HCT116 (cell line): ENCODE measurements around the gene SAPCD2. TPM values are rescaled to one million over a fixed set of nuclear protein-coding genes. Genes with fewer than 3 reads are reported as not detected.

Source experiments
- ATAC-seq: fragments of 200-7000 bp; cut with Tn5 transposase; 2 replicates; pipeline ENCODE4 v1.9.1; 2020; ENCODE audit warnings: mild to moderate bottlenecking, moderate library complexity
- BruUV-seq: library from RNA; stranded (reverse); fragments of 400-500 nt; replicated peaks from 2 replicates; lab custom pipeline; 2021; lab: Mats Ljungman, UMichigan
- CTCF ChIA-PET: fragments of 300-600 bp; sonication (Branson Sonifier 250); formaldehyde crosslinking; loops from one replicate; lab custom pipeline; 2021; ENCODE audit warnings: antibody characterized with exemption; lab: Charles Lee
- POLR2A ChIA-PET: fragments of 300-600, 350-600 bp; sonication (Branson Sonifier 250); formaldehyde crosslinking; loops from one replicate; lab custom pipeline; 2021; ENCODE audit warnings: antibody characterized with exemption; lab: Charles Lee
- RAD21 ChIA-PET, 2 experiments: fragments of 300-600 bp; sonication (Branson Sonifier 250); formaldehyde crosslinking; loops; one replicate each; lab custom pipeline; 2023; ENCODE audit warnings: low total read pairs in 2 of 2; ENCODE audit not compliant: uncharacterized antibody in 2 of 2, unreplicated experiment in 2 of 2, low non-redundant PET in 1 of 2; lab: Charles Lee
- DNase-seq: peaks from one replicate; pipeline ENCODE4 v3.0.0-alpha.2; 2010; ENCODE audit warnings: low read depth, low spot score
- H2AFZ ChIP-seq: fragments of 200-600 bp; shearing (Covaris generic), sonication (generic); 2 replicates; pipeline ENCODE4 v1.6.1; 2017; ENCODE audit warnings: low read depth, mixed run types, mixed read lengths, antibody characterized with exemption, low read length; ENCODE audit not compliant: poor library complexity, severe bottlenecking
- H3K27ac ChIP-seq: 2 replicates; pipeline ENCODE4 v1.5.1; 2012; ENCODE audit warnings: low read depth, low read length
- H3K27me3 ChIP-seq: fragments of 200-600 bp; sonication (generic); 2 replicates; pipeline ENCODE4 v1.6.1; 2016; ENCODE audit warnings: mixed run types, low read length, mixed read lengths; ENCODE audit not compliant: insufficient read depth
- H3K36me3 ChIP-seq, 2 experiments: fragments of 200-500 bp in 1 of 2; fragments of 200-600 bp in 1 of 2; sonication (Bioruptor generic) in 1 of 2; sonication (generic) in 1 of 2; 2 replicates each; pipeline versions ENCODE4 v1.5.1 to v1.6.1; 2014 to 2016; ENCODE audit warnings: low read length in 2 of 2, inconsistent platforms in 1 of 2, mixed read lengths in 1 of 2, mixed run types in 1 of 2; ENCODE audit not compliant: insufficient read depth in 2 of 2, control insufficient read depth in 1 of 2
- H3K4me1 ChIP-seq, 2 experiments: fragments of 200-600 bp in 1 of 2; sonication (generic) in 1 of 2; 2 replicates each; pipeline versions ENCODE4 v1.5.1 to v1.6.1; 2012 to 2017; ENCODE audit warnings: low read length in 2 of 2, inconsistent platforms in 1 of 2, mild to moderate bottlenecking in 1 of 2, mixed read lengths in 1 of 2, mixed run types in 1 of 2, moderate library complexity in 1 of 2; ENCODE audit not compliant: insufficient read depth in 2 of 2, control insufficient read depth in 1 of 2
- H3K4me2 ChIP-seq: fragments of 200-600 bp; sonication (generic); 2 replicates; pipeline ENCODE4 v1.6.1; 2017; ENCODE audit warnings: mixed run types, low read length, mixed read lengths
- H3K4me3 ChIP-seq, 2 experiments: fragments of 200-600 bp in 1 of 2; sonication (generic) in 1 of 2; replicated peaks in 1 of 2; 2 replicates each; pipeline ENCODE4 v1.5.1; 2011 to 2016; ENCODE audit warnings: low read length in 2 of 2, control low read depth in 1 of 2, low read depth in 1 of 2, mild to moderate bottlenecking in 1 of 2, mixed read lengths in 1 of 2, mixed run types in 1 of 2
- H3K79me2 ChIP-seq: fragments of 200-600 bp; sonication (generic); 2 replicates; pipeline ENCODE4 v1.6.1; 2017; ENCODE audit warnings: mild to moderate bottlenecking, mixed run types, low read length, moderate library complexity, mixed read lengths; ENCODE audit not compliant: insufficient read depth
- H3K9ac ChIP-seq: fragments of 200-600 bp; sonication (generic); 2 replicates; pipeline ENCODE4 v1.6.1; 2016; ENCODE audit warnings: low read length, mixed read lengths
- H3K9me2 ChIP-seq: fragments of 200-600 bp; sonication (generic), shearing (Covaris generic); 2 replicates; pipeline ENCODE4 v1.6.1; 2017; ENCODE audit warnings: mixed run types, mild to moderate bottlenecking, moderate library complexity; ENCODE audit not compliant: insufficient read depth
- H3K9me3 ChIP-seq, 2 experiments: fragments of 200-500 bp in 1 of 2; fragments of 200-600 bp in 1 of 2; sonication (Bioruptor generic) in 1 of 2; sonication (generic) in 1 of 2; 2 replicates each; pipeline ENCODE4 v1.6.1; 2014 to 2017; ENCODE audit warnings: low read length in 2 of 2, mixed read lengths in 2 of 2, inconsistent platforms in 1 of 2, low read depth in 1 of 2, mild to moderate bottlenecking in 1 of 2, mixed run types in 1 of 2, moderate library complexity in 1 of 2; ENCODE audit not compliant: control insufficient read depth in 1 of 2, insufficient read depth in 1 of 2
- H4K20me1 ChIP-seq: fragments of 200-600 bp; sonication (generic), shearing (Covaris generic); 2 replicates; pipeline ENCODE4 v1.6.1; 2017; ENCODE audit warnings: mixed run types, mild to moderate bottlenecking, moderate library complexity; ENCODE audit not compliant: insufficient read depth
- CEBPB ChIP-seq: IDR thresholded peaks from 2 replicates; pipeline ENCODE4 v1.6.1; 2012; ENCODE audit warnings: low read depth
- FOSL1 ChIP-seq: IDR thresholded peaks from 2 replicates; pipeline ENCODE4 v1.6.1; 2012; ENCODE audit warnings: low read depth
- JUND ChIP-seq: IDR thresholded peaks from 2 replicates; pipeline ENCODE4 v1.6.1; 2012
- SRF ChIP-seq: IDR thresholded peaks from 2 replicates; pipeline ENCODE4 v1.6.1; 2012; ENCODE audit warnings: low read depth
- TCF7L2 ChIP-seq: IDR thresholded peaks from 2 replicates; pipeline ENCODE4 v1.7.0; 2011; ENCODE audit warnings: borderline replicate concordance, inconsistent platforms; ENCODE audit not compliant: insufficient read depth, insufficient read length; ENCODE audit errors: extremely low read depth
- YY1 ChIP-seq: IDR thresholded peaks from 2 replicates; pipeline ENCODE4 v1.6.1; 2011; ENCODE audit warnings: low read length, low read depth, moderate library complexity, mild to moderate bottlenecking; ENCODE audit not compliant: insufficient replicate concordance; ENCODE audit errors: extremely low read depth
- ZBTB33 ChIP-seq: IDR thresholded peaks from 2 replicates; pipeline ENCODE4 v1.6.1; 2011; ENCODE audit warnings: mild to moderate bottlenecking, low read length, moderate library complexity; ENCODE audit not compliant: insufficient replicate concordance; ENCODE audit errors: extremely low read depth
- intact Hi-C: fragments of 100-400 bp; cut with micrococcal nuclease; formaldehyde crosslinking; loops from 2 replicates; pipeline ENCODE4 v1.10.0; 2022
- total RNA-seq: library from RNA; stranded (reverse); gene quantifications from one replicate; pipeline ENCODE4 v1.2.1, GENCODE V29; 2021; ENCODE audit not compliant: unreplicated experiment

SAPCD2 gene
- total RNA-seq, 1 experiment from 2014 or later: 71.7 TPM

- Histone ChIP-seq H3K79me2 (peaks cover 13% of the 10 kb centered on the region; the same call in 1 of the 2 replicates), H3K4me1 (peaks cover 34 to 63% of the 10 kb centered on the region in 2 experiments), H2AFZ (no peak overlapping the region), H4K20me1 (no peaks in the 10 kb centered on the region), H3K27ac (peak overlapping the region; percentile 98), H3K4me2 (peak overlapping the region; percentile 98), H3K9me2 (no peaks in the 10 kb centered on the region), H3K9ac (peak overlapping the region; percentile 50; the same call in 1 of the 2 replicates), H3K4me3 (no peak overlapping the region), H3K9me3 (no peaks in the 10 kb centered on the region), H3K36me3 (peaks cover 0 to 8% of the 10 kb centered on the region in 2 experiments; a peak in 1 of 4 replicates), H3K27me3 (no peaks in the 10 kb centered on the region)
- ATAC-seq (no peak), DNase-seq (no peak)
- BruUV-seq: no TSS peak
- POLR2A ChIA-PET: interaction anchor here (0.9 to 4.8 kb wide), 2 partner anchors 12 to 13 kb away, joined by 4 to 43 read pairs; partner anchors contain the start of gene SAPCD2
- RAD21 ChIA-PET: no interaction called here
- TF ChIP-seq CEBPB (no peak), YY1 (no peak), JUND (no peak), SRF (no peak), ZBTB33 (no peak), TCF7L2 (no peak), FOSL1 (no peak)
- intact Hi-C loops: no loop called here
- CTCF ChIA-PET: interaction anchor here (0.8 to 4.8 kb wide), 4 partner anchors 12 to 19 kb away, joined by 3 to 49 read pairs (median 4); partner anchors contain the start of gene SAPCD2
These were observed 12.0 kb upstream of the SAPCD2 start for GRCh38 chr9:137082222-137082924.
